Heart left ventricle (tissue), 16 donors: ENCODE data around the gene GRIN3B. TPM values are rescaled to one million over a fixed set of nuclear protein-coding genes. Genes with fewer than 3 reads are reported as not detected.

ENCODE experiments used
- ATAC-seq, 4 donors: fragments of 200-7000 bp; cut with Tn5 transposase; one replicate each; pipeline ENCODE4 v1.9.1; 2020 to 2022; ENCODE audit warnings: moderate library complexity in 4 of 4, mild to moderate bottlenecking in 3 of 4, moderate number of reproducible peaks in 1 of 4
- DNase-seq, 5 donors: peaks; one replicate each; pipeline ENCODE4 v3.0.0-alpha.2; 2020
- H3K27ac ChIP-seq, 12 donors: fragments of 200-600 bp; sonication (generic) in 4 of 12; one replicate each; pipeline versions ENCODE4 v1.5.0 to v1.8.0; 2016 to 2022; ENCODE audit warnings: mild to moderate bottlenecking in 2 of 12
- H3K27me3 ChIP-seq, 9 donors: fragments of 200-600 bp; sonication (generic) in 2 of 9; one replicate each; pipeline versions ENCODE4 v1.5.1 to v1.8.0; 2016 to 2022; ENCODE audit warnings: mild to moderate bottlenecking in 3 of 9
- H3K36me3 ChIP-seq, 9 donors: fragments of 200-600 bp; sonication (generic) in 2 of 9; one replicate each; pipeline versions ENCODE4 v1.5.0 to v1.8.0; 2018 to 2022; ENCODE audit warnings: mild to moderate bottlenecking in 2 of 9
- H3K4me1 ChIP-seq, 12 donors: fragments of 200-600 bp; sonication (generic) in 4 of 12; one replicate each; pipeline versions ENCODE4 v1.5.0 to v1.8.0; 2016 to 2022; ENCODE audit warnings: mild to moderate bottlenecking in 3 of 12
- H3K4me3 ChIP-seq, 12 donors: fragments of 200-600 bp; sonication (generic) in 4 of 12; one replicate each; pipeline versions ENCODE4 v1.5.0 to v1.8.0; 2017 to 2022; ENCODE audit warnings: mild to moderate bottlenecking in 9 of 12, moderate library complexity in 4 of 12
- H3K9me3 ChIP-seq, 12 donors: fragments of 200-600 bp; sonication (generic) in 4 of 12; one replicate each; pipeline versions ENCODE4 v1.5.0 to v1.8.0; 2016 to 2022; ENCODE audit warnings: mild to moderate bottlenecking in 1 of 12
- CTCF ChIP-seq, 12 donors: fragments of 200-600 bp; sonication (generic) in 4 of 12; IDR thresholded peaks; one replicate each; pipeline versions ENCODE4 v1.5.0 to v1.8.0; 2018 to 2022; ENCODE audit warnings: antibody characterized with exemption in 12 of 12, mild to moderate bottlenecking in 5 of 12
- POLR2A ChIP-seq, 2 donors: fragments of 450-650 bp; IDR thresholded peaks; one replicate each; pipeline ENCODE4 v1.6.1; 2017; ENCODE audit warnings: antibody characterized with exemption in 2 of 2, mild to moderate bottlenecking in 2 of 2, moderate library complexity in 2 of 2
- WGBS, 4 donors: extraction: QIAGEN DNeasy Blood & Tissue Kit in 2 of 4; methylation state at CpG; one replicate each; pipeline versions ENCODE4 v1.1.5 to v1.1.7; 2013 to 2018; 5-methylcytosine and 5-hydroxymethylcytosine counted together
- intact Hi-C, 10 donors: fragments of 100-400 bp; cut with DNase I; formaldehyde crosslinking; loops; one replicate each; pipeline versions ENCODE4 v1.11.1 to v1.14.2; 2022
- polyA plus RNA-seq, 2 donors: library from polyadenylated mRNA; stranded (reverse); fragments of 200-250 nt; gene quantifications; one replicate each; pipeline ENCODE4 v1.2.3, GENCODE V29; 2013
- total RNA-seq, 9 donors: library from RNA; depleted of rRNA in 2 of 9; stranded (reverse); fragments of >200 nt in 2 of 9; fragmentation: NEBNext Ultra II Directional in 3 of 9; extraction: Animal tissue kit (Norgen Biotek cat#: 25700) in 3 of 9; gene quantifications; one replicate each; pipeline versions ENCODE4 v1.1.0 to v1.2.4, GENCODE V29; 2016 to 2023
- donor health status: ischemic (EF 13 %, LVEDD 7.1; RV severe dilation, severe dysfunction).
- donor health status: healthy with polysubstance abuse.
- donor health status: DM: no; HTN: yes; CAD: no.
- donor health status: DM: no; HTN: no; CAD: no.
- donor health status: ischemic (EF 25% LVEDD 6.9; RV normal size, moderate dysfunction).
- donor health status: ischemic (EF 25% LVEDD 5.7; RV mildly dilated, moderate dysfunction).
- donor health status: healthy.
- donor health status: DM: yes; HTN: yes; CAD: no.
- donor health status: ischemic (EF 35%, LVEDD 5.7; RV mildly dilated, moderate dysfunction).
- donor health status: nonischemic (EF 11% LVEDD 7.7; RV severe dilation, severe dysfunction).
- donor health status: DM: yes; HTN: yes; CAD: no.
- donor health status: PGD.
- donor health status: ischemic (EF 29% LVEDD 5.4; RV normal size, mild dysfunction).
- donor health status: nonischemic (EF 23%, LVEDD 6.1; RV moderate dilation, normal function).

GRIN3B gene
- total and polyA plus RNA-seq, 11 donors = 0.01 to 0.51 (median 0.09) TPM; not detected in 8

- Histone ChIP-seq H3K27me3 (no peaks in the 10 kb centered on the region), H3K27ac (peak overlapping the region in 10 of 12 donors; percentile 3 to 74 (median 38)), H3K4me1 (peaks cover 30 to 72% (median 58%) of the 10 kb centered on the region in 12 donors), H3K36me3 (peaks cover 0 to 34% (median 19%) of the 10 kb centered on the region in 9 donors), H3K4me3 (peak overlapping the region in 3 of 12 donors; percentile 10 to 12 (median 12)), H3K9me3 (no peaks in the 10 kb centered on the region)
- no peak for TF ChIP-seq CTCF (IDR thresholded peaks at IDR 0.05)
- no peak for TF ChIP-seq POLR2A (IDR thresholded peaks at IDR 0.05)
- 36 to 60% (median 52%) methylated on average over 18 to 24 of the region's 24 CpGs for WGBS, 4 donors
- DNase-seq (no peak), ATAC-seq (no peak)
- intact Hi-C loops = no loop called here
These were observed 17.1 kb downstream of the GRIN3B start for GRCh38 chr19:1017115-1017905.

GRCh38 chr19:1017906-1018305 lies 17.7 kb downstream of the GRIN3B start:
- Histone ChIP-seq H3K36me3 (peaks cover 0 to 28% (median 14%) of the 10 kb centered on the region in 9 donors), H3K27me3 (no peaks in the 10 kb centered on the region), H3K4me3 (peak overlapping the region in 2 of 12 donors; percentile 12 to 72), H3K27ac (peak overlapping the region in 5 of 12 donors; percentile 14 to 74 (median 49)), H3K4me1 (peaks cover 30 to 76% (median 63%) of the 10 kb centered on the region in 12 donors), H3K9me3 (no peaks in the 10 kb centered on the region)
- no peak for ATAC-seq
- TF ChIP-seq CTCF (IDR thresholded peaks at IDR 0.05) (no peak), POLR2A (IDR thresholded peaks at IDR 0.05) (no peak)
- DNase-seq = no peak
- intact Hi-C loops = no loop called here
- WGBS, 4 donors = 77 to 88% (median 85%) methylated on average over 3 to 9 of the region's 9 CpGs

GRCh38 chr19:1018393-1018792 lies 18.2 kb downstream of the GRIN3B start:
- intact Hi-C loops = no loop called here
- Histone ChIP-seq H3K4me3 (peak overlapping the region in 3 of 12 donors; percentile 72 to 96 (median 91)), H3K27me3 (no peaks in the 10 kb centered on the region), H3K36me3 (peaks cover 0 to 23% (median 9%) of the 10 kb centered on the region in 9 donors), H3K27ac (peak overlapping the region in 1 of 12 donors; percentile 74), H3K4me1 (peaks cover 30 to 79% (median 65%) of the 10 kb centered on the region in 12 donors), H3K9me3 (no peaks in the 10 kb centered on the region)
- TF ChIP-seq CTCF (IDR thresholded peaks at IDR 0.05) (no peak), POLR2A (IDR thresholded peaks at IDR 0.05) (no peak)
- ATAC-seq (no peak), DNase-seq (no peak)
- WGBS, 4 donors = 50 to 71% (median 65%) methylated on average over 2 to 5 of the region's 5 CpGs

- ATAC-seq (no peak), DNase-seq (no peak)
- no peaks in the 10 kb centered on the region for H3K9me3 ChIP-seq
- TF ChIP-seq POLR2A (IDR thresholded peaks at IDR 0.05) (no peak), CTCF (IDR thresholded peaks at IDR 0.05) (no peak)
- no peaks in the 10 kb centered on the region for H3K27me3 ChIP-seq
- peak overlapping the region in 6 of 12 donors; percentile 19 to 98 (median 92) for H3K27ac ChIP-seq
- H3K4me3 ChIP-seq = peak overlapping the region in 11 of 12 donors; percentile 72 to 96 (median 85)
- peaks cover 0 to 16% (median 2%) of the 10 kb centered on the region in 9 donors for H3K36me3 ChIP-seq
- intact Hi-C loops = no loop called here
- peaks cover 30 to 79% (median 65%) of the 10 kb centered on the region in 12 donors for H3K4me1 ChIP-seq
- 14 to 52% (median 39%) methylated on average over 8 to 17 of the region's 17 CpGs for WGBS, 4 donors
These were observed 18.9 kb downstream of the GRIN3B start for GRCh38 chr19:1018932-1019615.
